ENCODE data around the gene FGFBP1. TPM values are rescaled to one million over a fixed set of nuclear protein-coding genes. Genes with fewer than 3 reads are reported as not detected.

The FGFBP1 gene
- total and polyA plus RNA-seq, 4 donors: 7.1 to 45.7 (median 19.7) TPM; not detected in 1

DNA sequence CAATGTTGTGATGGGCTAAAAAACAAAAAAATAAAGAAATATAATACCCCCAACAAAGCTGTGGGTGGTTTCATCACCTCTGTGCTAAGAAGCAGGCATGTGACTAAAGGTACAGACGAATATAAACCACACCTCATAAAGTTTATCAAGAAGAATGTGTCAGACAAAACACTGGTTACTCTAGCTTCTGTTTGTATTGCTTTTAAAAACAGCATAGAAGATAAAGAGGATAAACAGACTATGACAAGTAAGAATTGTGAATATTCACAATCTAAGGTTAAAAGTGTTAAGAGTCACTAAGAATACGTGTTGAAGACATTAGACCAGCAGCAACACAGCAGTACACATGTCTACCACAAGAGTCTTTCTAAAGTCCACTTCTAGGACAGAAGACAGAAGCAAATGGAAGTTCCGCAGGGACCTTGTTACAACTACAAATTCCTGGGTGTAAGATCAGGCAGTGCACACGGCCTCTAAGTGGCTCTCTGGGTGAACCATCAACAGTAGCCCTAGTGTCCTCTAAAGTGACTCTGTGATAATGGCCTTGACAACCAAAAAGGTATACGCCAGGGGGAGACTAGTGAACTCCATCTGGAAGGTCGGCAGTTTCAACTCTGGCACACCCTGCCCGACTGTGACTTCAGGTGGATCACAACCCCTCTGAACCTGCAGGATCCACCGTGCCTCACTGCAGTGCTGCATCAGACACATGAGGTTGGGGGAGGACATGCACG lies 32.7 kb upstream of the FGFBP1 start:
- Histone ChIP-seq H3K36me3 (ENCODE audit: control insufficient read depth in 4 of 4, insufficient read depth in 4 of 4, low read length in 4 of 4) (no peaks in the 10 kb centered on the region), H3K9ac (ENCODE audit: insufficient read depth in 1 of 2, low read length in 2 of 2) (no peak overlapping the region), H3K4me3 (no peak overlapping the region), H3K4me1 (ENCODE audit: control insufficient read depth in 5 of 5, insufficient read depth in 5 of 5, low read length in 5 of 5) (no peaks in the 10 kb centered on the region), H3K27ac (ENCODE audit: low read depth in 1 of 2, low read length in 1 of 2) (no peak overlapping the region), H3K9me3 (ENCODE audit: control insufficient read depth in 4 of 4, insufficient read depth in 3 of 4, low read length in 3 of 4) (peaks cover 0 to 1% (median 0%) of the 10 kb centered on the region in 4 donors), H3K27me3 (ENCODE audit: control insufficient read depth in 3 of 3, insufficient read depth in 3 of 3, low read length in 2 of 3) (no peaks in the 10 kb centered on the region)
- no peak for ATAC-seq (ENCODE audit: insufficient read depth, low FRiP score)
- TF ChIP-seq, protein P1, sequence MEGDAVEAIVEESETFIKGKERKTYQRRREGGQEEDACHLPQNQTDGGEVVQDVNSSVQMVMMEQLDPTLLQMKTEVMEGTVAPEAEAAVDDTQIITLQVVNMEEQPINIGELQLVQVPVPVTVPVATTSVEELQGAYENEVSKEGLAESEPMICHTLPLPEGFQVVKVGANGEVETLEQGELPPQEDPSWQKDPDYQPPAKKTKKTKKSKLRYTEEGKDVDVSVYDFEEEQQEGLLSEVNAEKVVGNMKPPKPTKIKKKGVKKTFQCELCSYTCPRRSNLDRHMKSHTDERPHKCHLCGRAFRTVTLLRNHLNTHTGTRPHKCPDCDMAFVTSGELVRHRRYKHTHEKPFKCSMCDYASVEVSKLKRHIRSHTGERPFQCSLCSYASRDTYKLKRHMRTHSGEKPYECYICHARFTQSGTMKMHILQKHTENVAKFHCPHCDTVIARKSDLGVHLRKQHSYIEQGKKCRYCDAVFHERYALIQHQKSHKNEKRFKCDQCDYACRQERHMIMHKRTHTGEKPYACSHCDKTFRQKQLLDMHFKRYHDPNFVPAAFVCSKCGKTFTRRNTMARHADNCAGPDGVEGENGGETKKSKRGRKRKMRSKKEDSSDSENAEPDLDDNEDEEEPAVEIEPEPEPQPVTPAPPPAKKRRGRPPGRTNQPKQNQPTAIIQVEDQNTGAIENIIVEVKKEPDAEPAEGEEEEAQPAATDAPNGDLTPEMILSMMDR (IDR thresholded peaks at IDR 0.05; ENCODE audit: control extremely low read depth, extremely low read depth): no peak
- 84 to 85% methylated on average over 9 of the region's 9 CpGs for WGBS, 2 donors
- no peak for DNase-seq

DNA sequence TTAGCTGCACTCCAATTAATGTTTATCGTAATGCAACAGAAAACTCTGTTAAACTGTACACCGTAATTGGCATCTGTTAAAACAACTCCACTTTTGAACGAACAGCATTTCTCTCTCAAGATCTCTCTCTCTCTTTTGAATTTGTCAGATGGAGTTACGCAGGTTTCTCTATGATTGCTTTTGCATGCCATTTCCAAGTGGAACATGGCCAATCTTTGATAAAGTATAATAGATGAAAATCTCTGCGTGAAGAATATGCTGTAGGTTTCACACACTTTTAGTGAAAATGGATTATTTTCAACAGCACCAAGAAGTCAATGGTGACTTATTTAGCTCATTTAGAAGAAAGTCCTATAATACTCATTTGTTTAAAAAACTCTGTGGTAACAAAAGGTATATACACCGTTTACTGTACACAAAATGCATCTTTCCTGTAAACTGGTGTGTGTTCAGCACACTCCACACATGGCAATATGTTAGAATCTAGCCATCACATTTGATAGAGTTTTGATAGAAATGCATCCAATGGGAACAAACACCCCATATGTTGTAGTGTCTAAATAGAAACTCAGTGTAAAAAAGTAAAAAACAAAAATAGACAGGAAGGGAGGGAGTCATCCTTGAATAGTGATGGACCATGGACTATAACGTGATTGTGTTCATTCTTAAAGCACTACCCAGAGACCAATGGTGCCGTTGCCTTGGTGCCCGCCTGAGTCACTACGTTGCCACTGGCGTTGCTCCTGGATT lies 30.2 kb upstream of the FGFBP1 start:
- Histone ChIP-seq H3K27me3 (ENCODE audit: control insufficient read depth in 3 of 3, insufficient read depth in 3 of 3, low read length in 2 of 3) (no peaks in the 10 kb centered on the region), H3K4me3 (no peak overlapping the region), H3K9me3 (ENCODE audit: control insufficient read depth in 4 of 4, insufficient read depth in 3 of 4, low read length in 3 of 4) (peaks cover 0 to 3% (median under 1%) of the 10 kb centered on the region in 4 donors), H3K36me3 (ENCODE audit: control insufficient read depth in 4 of 4, insufficient read depth in 4 of 4, low read length in 4 of 4) (no peaks in the 10 kb centered on the region), H3K27ac (ENCODE audit: low read depth in 1 of 2, low read length in 1 of 2) (no peak overlapping the region), H3K9ac (ENCODE audit: insufficient read depth in 1 of 2, low read length in 2 of 2) (no peak overlapping the region), H3K4me1 (ENCODE audit: control insufficient read depth in 5 of 5, insufficient read depth in 5 of 5, low read length in 5 of 5) (no peaks in the 10 kb centered on the region)
- DNase-seq: no peak
- 80 to 83% methylated on average over 11 of the region's 11 CpGs for WGBS, 2 donors
- TF ChIP-seq, protein P1 (IDR thresholded peaks at IDR 0.05; ENCODE audit: control extremely low read depth, extremely low read depth): no peak
- ATAC-seq (ENCODE audit: insufficient read depth, low FRiP score): no peak

GRCh38 chr4:15965325-15965724 lies 26.8 kb upstream of the FGFBP1 start:
- H3K9me3 ChIP-seq (ENCODE audit: control insufficient read depth in 4 of 4, insufficient read depth in 3 of 4, low read length in 3 of 4): peaks cover 0 to 3% (median 2%) of the 10 kb centered on the region in 4 donors
- no peak for ATAC-seq (ENCODE audit: insufficient read depth, low FRiP score)
- DNase-seq: no peak
- H3K27me3 ChIP-seq (ENCODE audit: control insufficient read depth in 3 of 3, insufficient read depth in 3 of 3, low read length in 2 of 3): no peaks in the 10 kb centered on the region
- no peaks in the 10 kb centered on the region for H3K4me1 ChIP-seq (ENCODE audit: control insufficient read depth in 5 of 5, insufficient read depth in 5 of 5, low read length in 5 of 5)
- H3K36me3 ChIP-seq (ENCODE audit: control insufficient read depth in 4 of 4, insufficient read depth in 4 of 4, low read length in 4 of 4): no peaks in the 10 kb centered on the region
- 64 to 74% methylated on average over 5 of the region's 5 CpGs for WGBS, 2 donors
- no peak overlapping the region for H3K9ac ChIP-seq (ENCODE audit: insufficient read depth in 1 of 2, low read length in 2 of 2)
- TF ChIP-seq, protein P1 (IDR thresholded peaks at IDR 0.05; ENCODE audit: control extremely low read depth, extremely low read depth): no peak
- H3K4me3 ChIP-seq: no peak overlapping the region
- no peak overlapping the region for H3K27ac ChIP-seq (ENCODE audit: low read depth in 1 of 2, low read length in 1 of 2)
